Measurements from ENCODE around the gene PIK3CA.
"Not testable (repeated sequence)": the region's sequence is repeated elsewhere in the genome, so short reads cannot be mapped to it uniquely, and the experiment has no call there.

GRCh38 chr3:179257742-179258141, 109.6 kb downstream of the PIK3CA start:
- not testable (repeated sequence) for TF ChIP-seq CTCF, POLR2A (IDR thresholded peaks at IDR 0.05)
